CD4-positive, alpha-beta T cell (primary cell): Measurements from ENCODE around the gene C1orf105. TPM values are rescaled to one million over a fixed set of nuclear protein-coding genes. Genes with fewer than 3 reads are reported as not detected.

Source experiments
- ATAC-seq: fragments of 200-7000 bp; cut with Tn5 transposase; one replicate; pipeline ENCODE4 v1.10.0; 2022; ENCODE audit warnings: mild to moderate bottlenecking; ENCODE audit not compliant: poor library complexity
- CTCF ChIA-PET: fragments of 350-600 bp; sonication (Branson Sonifier 250); formaldehyde crosslinking; loops from one replicate; lab custom pipeline; 2021; ENCODE audit warnings: antibody characterized with exemption, inconsistent platforms; lab: Charles Lee
- POLR2A ChIA-PET: fragments of 350-600 bp; sonication (Branson Sonifier 250); formaldehyde crosslinking; loops from one replicate; lab custom pipeline; 2021; ENCODE audit warnings: antibody characterized with exemption, inconsistent platforms; lab: Charles Lee
- DNase-seq, 14 experiments: peaks; one replicate each; pipeline ENCODE4 v3.0.0-alpha.2; 2013 to 2020; ENCODE audit warnings: mixed read lengths in 2 of 14
- H3K27ac ChIP-seq, 2 donors: one replicate each; pipeline versions ENCODE4 v1.5.1 to v1.7.0; 2013; ENCODE audit warnings: low read length in 2 of 2, low read depth in 1 of 2, mild to moderate bottlenecking in 1 of 2
- H3K27me3 ChIP-seq, 2 experiments: 1 replicate in 1 of 2; 2 replicates in 1 of 2; pipeline versions ENCODE4 v1.6.1 to v1.7.0; 2013; ENCODE audit warnings: low read length in 2 of 2, control low read depth in 1 of 2, mild to moderate bottlenecking in 1 of 2, moderate library complexity in 1 of 2; ENCODE audit not compliant: insufficient read depth in 2 of 2, control insufficient read depth in 1 of 2
- H3K36me3 ChIP-seq: one replicate; pipeline ENCODE4 v1.6.1; 2013; ENCODE audit warnings: low read length, control low read depth; ENCODE audit not compliant: insufficient read depth
- H3K4me1 ChIP-seq: one replicate; pipeline ENCODE4 v1.6.1; 2013; ENCODE audit warnings: low read length, control low read depth; ENCODE audit not compliant: insufficient read depth
- H3K4me3 ChIP-seq: one replicate; pipeline ENCODE4 v1.5.1; 2013; ENCODE audit warnings: mild to moderate bottlenecking, low read length, moderate library complexity
- H3K9me3 ChIP-seq, 2 experiments: 1 replicate in 1 of 2; 2 replicates in 1 of 2; pipeline versions ENCODE4 v1.6.1 to v1.7.0; 2013; ENCODE audit warnings: low read length in 2 of 2, mild to moderate bottlenecking in 2 of 2, control low read depth in 1 of 2, moderate library complexity in 1 of 2; ENCODE audit not compliant: control insufficient read depth in 1 of 2, insufficient read depth in 1 of 2
- H3K27ac Mint-ChIP-seq: one replicate; pipeline ENCODE4 v1.8.0; 2020; ENCODE audit warnings: mixed read lengths
- H3K27me3 Mint-ChIP-seq: one replicate; pipeline ENCODE4 v1.8.0; 2021; ENCODE audit warnings: mixed read lengths
- H3K36me3 Mint-ChIP-seq: one replicate; pipeline ENCODE4 v1.8.0; 2021; ENCODE audit warnings: low read depth, mixed read lengths
- H3K4me1 Mint-ChIP-seq: one replicate; pipeline ENCODE4 v1.8.0; 2021; ENCODE audit warnings: low read depth, mixed read lengths
- H3K4me3 Mint-ChIP-seq: one replicate; pipeline ENCODE4 v1.8.0; 2020; ENCODE audit warnings: mild to moderate bottlenecking, mixed read lengths
- H3K9me3 Mint-ChIP-seq: one replicate; pipeline ENCODE4 v1.8.0; 2020; ENCODE audit warnings: mixed read lengths
- intact Hi-C, 2 experiments: fragments of 100-400 bp; cut with DNase I in 1 of 2; cut with micrococcal nuclease in 1 of 2; formaldehyde crosslinking; loops; one replicate each; pipeline versions ENCODE4 v1.15.1 to v1.9.0; 2023 to 2025; cut with DNase I, micrococcal nuclease
- total RNA-seq, 174 experiments: library from RNA in 2 of 174; stranded (reverse) in 2 of 174; gene quantifications; one replicate each; pipeline ENCODE4 v1.2.3 and lab custom pipeline; 2021 to 2026
- TF ChIP-seq, protein P1 (sequence below): fragments of 200-600 bp; IDR thresholded peaks from one replicate; pipeline ENCODE4 v1.8.0; 2022; ENCODE audit warnings: antibody characterized with exemption, mild to moderate bottlenecking

Gene C1orf105
- total RNA-seq, 2 experiments from 2014 or later, result not detected

DNA sequence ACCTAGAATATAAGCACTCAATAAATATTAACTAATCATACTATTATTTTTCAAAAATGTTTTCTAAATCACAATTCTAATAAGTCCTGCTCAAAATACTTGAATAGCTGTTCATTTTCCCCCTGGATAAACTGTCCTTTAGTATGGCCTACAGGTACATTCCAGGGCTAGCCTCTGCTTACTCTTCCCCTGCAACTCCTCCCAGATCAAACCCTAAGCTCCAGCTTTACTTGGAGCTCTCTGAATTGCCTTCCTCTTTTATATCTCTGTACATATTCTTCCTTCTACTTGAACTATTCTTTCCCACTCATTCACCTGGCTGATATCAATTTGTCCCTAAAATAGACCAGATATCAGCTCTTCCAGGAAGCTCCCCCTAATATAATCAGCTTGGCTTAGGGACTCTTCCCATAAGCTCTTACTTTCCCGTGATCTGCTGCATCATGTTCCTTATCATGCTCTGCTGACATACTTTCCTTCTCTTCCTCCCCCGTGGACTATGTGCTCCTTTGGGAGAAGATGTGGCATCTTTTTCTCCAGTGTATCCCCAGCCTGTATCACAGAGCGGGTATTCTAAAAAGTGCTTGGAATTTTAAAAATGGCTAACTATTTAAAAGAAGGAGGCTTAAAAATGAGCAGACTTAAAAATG lies 66.4 kb downstream of the C1orf105 start:
- no peak for DNase-seq
- no peaks in the 10 kb centered on the region for H3K9me3 Mint-ChIP-seq
- CTCF ChIA-PET, result no interaction called here

DNA sequence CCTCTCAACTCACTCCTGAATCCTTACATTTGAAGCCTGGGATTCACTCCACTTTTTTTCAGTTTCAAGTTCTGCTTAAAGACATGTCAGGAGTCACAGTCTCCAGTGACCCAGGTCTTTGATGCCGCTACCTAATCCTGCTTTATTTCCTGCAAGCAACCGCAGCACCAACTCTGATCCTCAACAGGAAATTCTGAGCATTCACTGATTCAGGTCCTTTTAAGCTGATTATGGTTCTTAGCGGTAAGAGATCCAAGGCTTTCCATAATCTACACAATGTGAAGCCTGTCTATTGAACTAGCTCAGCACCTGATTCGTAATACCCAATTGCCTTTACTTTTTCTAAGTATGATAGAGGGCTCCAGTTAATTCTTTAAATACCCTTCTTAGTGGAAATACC lies 67.1 kb downstream of the C1orf105 start:
- Mint-ChIP-seq H3K4me1 (peaks cover 17% of the 10 kb centered on the region), H3K27me3 (peaks cover 16% of the 10 kb centered on the region), H3K9me3 (no peaks in the 10 kb centered on the region), H3K27ac (no peak overlapping the region), H3K4me3 (no peak overlapping the region), H3K36me3 (no peaks in the 10 kb centered on the region)
- Histone ChIP-seq H3K27me3 (no peaks in the 10 kb centered on the region), H3K27ac (no peak overlapping the region), H3K4me1 (peaks cover 4% of the 10 kb centered on the region), H3K4me3 (no peak overlapping the region), H3K9me3 (no peaks in the 10 kb centered on the region), H3K36me3 (no peaks in the 10 kb centered on the region)
- intact Hi-C loops, result no loop called here
- peak; percentile 26 for ATAC-seq
- TF ChIP-seq, protein P1, sequence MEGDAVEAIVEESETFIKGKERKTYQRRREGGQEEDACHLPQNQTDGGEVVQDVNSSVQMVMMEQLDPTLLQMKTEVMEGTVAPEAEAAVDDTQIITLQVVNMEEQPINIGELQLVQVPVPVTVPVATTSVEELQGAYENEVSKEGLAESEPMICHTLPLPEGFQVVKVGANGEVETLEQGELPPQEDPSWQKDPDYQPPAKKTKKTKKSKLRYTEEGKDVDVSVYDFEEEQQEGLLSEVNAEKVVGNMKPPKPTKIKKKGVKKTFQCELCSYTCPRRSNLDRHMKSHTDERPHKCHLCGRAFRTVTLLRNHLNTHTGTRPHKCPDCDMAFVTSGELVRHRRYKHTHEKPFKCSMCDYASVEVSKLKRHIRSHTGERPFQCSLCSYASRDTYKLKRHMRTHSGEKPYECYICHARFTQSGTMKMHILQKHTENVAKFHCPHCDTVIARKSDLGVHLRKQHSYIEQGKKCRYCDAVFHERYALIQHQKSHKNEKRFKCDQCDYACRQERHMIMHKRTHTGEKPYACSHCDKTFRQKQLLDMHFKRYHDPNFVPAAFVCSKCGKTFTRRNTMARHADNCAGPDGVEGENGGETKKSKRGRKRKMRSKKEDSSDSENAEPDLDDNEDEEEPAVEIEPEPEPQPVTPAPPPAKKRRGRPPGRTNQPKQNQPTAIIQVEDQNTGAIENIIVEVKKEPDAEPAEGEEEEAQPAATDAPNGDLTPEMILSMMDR, result no peak
- peak in 3 of 14 experiments; percentile 5 to 21 (median 16) for DNase-seq
- POLR2A ChIA-PET, result interaction anchor here (0.6 to 1.0 kb wide), 2 partner anchors 45 to 713 kb away, joined by 3 read pairs; partner anchors contain the start of gene SUCO
- CTCF ChIA-PET, result no interaction called here

More for the DNA sequence above, 66.4 kb downstream of the C1orf105 start:
- Mint-ChIP-seq H3K4me1 (peaks cover 17% of the 10 kb centered on the region), H3K36me3 (no peaks in the 10 kb centered on the region), H3K4me3 (no peak overlapping the region), H3K27me3 (peaks cover 16% of the 10 kb centered on the region), H3K27ac (no peak overlapping the region)
- no peak for ATAC-seq
- intact Hi-C loops, result no loop called here
- Histone ChIP-seq H3K27me3 (no peaks in the 10 kb centered on the region), H3K4me1 (peaks cover 4% of the 10 kb centered on the region), H3K27ac (no peak overlapping the region), H3K36me3 (no peaks in the 10 kb centered on the region), H3K4me3 (no peak overlapping the region), H3K9me3 (no peaks in the 10 kb centered on the region)
- POLR2A ChIA-PET, result interaction anchor here (1.0 kb wide), 1 partner anchor 46 kb away, joined by 3 read pairs; the partner anchor contains the start of gene SUCO
- TF ChIP-seq, protein P1, result no peak

DNA sequence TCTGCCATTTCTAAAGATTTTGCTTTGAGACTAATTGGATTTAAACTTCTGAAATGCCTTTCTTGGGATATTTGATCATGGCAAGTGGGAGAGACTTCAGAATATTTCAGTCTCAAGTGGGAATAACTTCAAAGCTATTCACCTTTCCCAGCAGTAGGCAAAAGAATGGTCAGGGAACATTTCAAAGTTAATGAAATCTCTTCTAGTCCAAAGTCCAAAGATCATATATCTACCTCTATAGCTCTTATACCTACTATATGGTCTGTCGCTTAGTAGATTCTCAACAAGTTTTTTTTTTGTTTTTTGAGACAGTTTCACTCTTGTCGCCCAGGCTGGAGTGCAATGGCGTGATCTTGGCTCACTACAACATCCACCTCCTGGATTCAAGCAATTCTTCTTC lies 67.9 kb downstream of the C1orf105 start:
- ChIA-PET CTCF (no interaction called here), POLR2A (no interaction called here)

More for the DNA sequence above, 67.9 kb downstream of the C1orf105 start:
- no peak overlapping the region for H3K4me3 ChIP-seq
- H3K4me1 Mint-ChIP-seq, result peaks cover 17% of the 10 kb centered on the region
- TF ChIP-seq, protein P1, result no peak
- peaks cover 16% of the 10 kb centered on the region for H3K27me3 Mint-ChIP-seq
- peaks cover 4% of the 10 kb centered on the region for H3K4me1 ChIP-seq
- H3K9me3 Mint-ChIP-seq, result no peaks in the 10 kb centered on the region
- no peaks in the 10 kb centered on the region for H3K36me3 Mint-ChIP-seq
- H3K4me3 Mint-ChIP-seq, result no peak overlapping the region
- DNase-seq, result no peak
- intact Hi-C loops, result no loop called here
- no peak overlapping the region for H3K27ac Mint-ChIP-seq
- H3K27ac ChIP-seq, result no peak overlapping the region
- H3K27me3 ChIP-seq, result no peaks in the 10 kb centered on the region
- no peaks in the 10 kb centered on the region for H3K36me3 ChIP-seq
- H3K9me3 ChIP-seq, result no peaks in the 10 kb centered on the region
- ATAC-seq, result no peak
